HG03432 (cell line): Measurements from ENCODE around the gene UBE2L3.
A peak's percentile ranks its signal among the peaks of the same experiment; 100 is the strongest.
"Not testable (repeated sequence)": the region's sequence is repeated elsewhere in the genome, so short reads cannot be mapped to it uniquely, and the experiment has no call there.

Experiments used
- ATAC-seq: cut with Tn5 transposase; IDR thresholded peaks from one replicate; pipeline ENCODE4 v1.9.1; 2021; ENCODE audit warnings: mild to moderate bottlenecking, moderate library complexity; ENCODE audit not compliant: unreplicated experiment

Gene UBE2L3

GRCh38 chr22:21570398-21570797, 2.9 kb downstream of the UBE2L3 start:
- no peak for ATAC-seq

GRCh38 chr22:21571679-21572078, 4.2 kb downstream of the UBE2L3 start:
- ATAC-seq: no peak

GRCh38 chr22:21573293-21573734, 5.8 kb downstream of the UBE2L3 start:
- ATAC-seq: no peak

DNA sequence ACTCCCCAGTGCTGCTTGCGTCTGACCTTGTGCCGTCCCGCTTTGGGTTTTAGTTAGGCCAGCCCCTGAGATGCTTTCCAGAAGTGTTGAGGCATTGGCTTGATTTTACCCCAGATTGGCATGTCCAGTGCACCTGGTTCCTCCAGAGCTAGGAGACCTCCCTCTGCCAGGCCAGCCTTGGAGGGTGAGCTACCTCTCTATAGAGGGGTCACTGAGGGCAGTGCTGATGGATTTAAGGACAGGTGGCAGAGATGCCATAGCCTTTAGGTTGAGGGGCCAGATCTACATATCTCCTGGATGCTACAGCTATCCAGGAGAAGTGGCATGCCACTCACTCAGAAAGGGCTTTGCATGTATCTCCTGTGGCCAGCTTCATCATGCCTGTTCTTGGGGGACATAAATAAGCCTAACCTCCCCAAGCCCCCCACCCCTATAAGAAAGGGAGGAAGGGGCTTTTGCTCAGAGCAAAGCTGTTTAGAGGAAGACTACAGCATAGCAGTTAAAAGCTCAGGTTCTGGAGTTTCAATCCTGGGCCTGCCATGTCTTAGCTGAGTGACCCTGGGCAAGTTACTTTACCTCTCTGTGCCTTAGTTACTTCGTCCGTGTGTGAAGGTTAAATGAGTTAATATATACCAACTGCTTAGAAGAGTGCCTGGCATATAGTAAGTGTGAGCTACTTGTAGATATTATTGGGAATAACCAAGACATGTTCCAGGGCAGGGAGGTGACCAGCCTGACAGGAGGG, 6.4 kb downstream of the UBE2L3 start:
- ATAC-seq: no peak

DNA sequence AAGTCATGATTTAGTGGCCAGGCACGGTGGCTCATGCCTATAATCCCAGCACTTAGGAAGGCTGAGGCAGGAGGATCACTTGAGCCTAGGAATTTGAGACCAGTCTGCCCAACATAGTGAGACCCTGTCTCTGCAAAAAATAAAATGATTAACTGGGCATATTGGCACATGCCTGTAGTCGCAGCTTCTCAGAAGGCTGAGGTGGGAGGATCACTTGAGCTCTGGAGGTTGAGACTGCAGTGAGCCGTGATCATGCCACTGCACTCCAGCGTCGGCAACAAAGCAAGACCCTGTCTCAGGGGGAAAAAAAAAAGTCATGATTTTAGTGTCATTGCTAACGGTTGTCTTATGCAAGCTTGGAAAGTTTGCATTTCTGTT, 11.9 kb downstream of the UBE2L3 start:
- no peak for ATAC-seq

DNA sequence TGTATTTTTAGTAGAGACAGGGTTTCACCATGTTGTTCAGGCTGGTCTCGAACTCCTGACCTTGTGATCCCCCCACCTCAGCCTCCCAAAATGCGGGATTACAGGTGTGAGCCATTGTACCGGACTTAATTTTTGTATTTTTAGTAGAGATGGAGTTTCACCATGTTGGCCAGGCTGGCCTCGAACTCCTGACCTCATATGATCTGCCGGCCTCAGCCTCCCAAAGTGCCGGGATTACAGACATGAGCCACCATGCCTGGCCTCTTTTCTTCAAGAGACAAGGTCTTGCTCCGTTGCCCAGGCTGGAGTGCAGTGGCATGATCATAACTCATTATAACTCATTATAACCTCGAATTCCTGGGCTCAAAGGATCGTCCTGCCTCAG, 13.1 kb downstream of the UBE2L3 start:
- not testable (repeated sequence) for ATAC-seq

GRCh38 chr22:21581009-21581713, 13.6 kb downstream of the UBE2L3 start:
- not testable (repeated sequence) for ATAC-seq

GRCh38 chr22:21582801-21583740, 15.6 kb downstream of the UBE2L3 start:
- no peak for ATAC-seq

- ATAC-seq: no peak
Measured at GRCh38 chr22:21585389-21585788, 17.9 kb downstream of the UBE2L3 start.

DNA sequence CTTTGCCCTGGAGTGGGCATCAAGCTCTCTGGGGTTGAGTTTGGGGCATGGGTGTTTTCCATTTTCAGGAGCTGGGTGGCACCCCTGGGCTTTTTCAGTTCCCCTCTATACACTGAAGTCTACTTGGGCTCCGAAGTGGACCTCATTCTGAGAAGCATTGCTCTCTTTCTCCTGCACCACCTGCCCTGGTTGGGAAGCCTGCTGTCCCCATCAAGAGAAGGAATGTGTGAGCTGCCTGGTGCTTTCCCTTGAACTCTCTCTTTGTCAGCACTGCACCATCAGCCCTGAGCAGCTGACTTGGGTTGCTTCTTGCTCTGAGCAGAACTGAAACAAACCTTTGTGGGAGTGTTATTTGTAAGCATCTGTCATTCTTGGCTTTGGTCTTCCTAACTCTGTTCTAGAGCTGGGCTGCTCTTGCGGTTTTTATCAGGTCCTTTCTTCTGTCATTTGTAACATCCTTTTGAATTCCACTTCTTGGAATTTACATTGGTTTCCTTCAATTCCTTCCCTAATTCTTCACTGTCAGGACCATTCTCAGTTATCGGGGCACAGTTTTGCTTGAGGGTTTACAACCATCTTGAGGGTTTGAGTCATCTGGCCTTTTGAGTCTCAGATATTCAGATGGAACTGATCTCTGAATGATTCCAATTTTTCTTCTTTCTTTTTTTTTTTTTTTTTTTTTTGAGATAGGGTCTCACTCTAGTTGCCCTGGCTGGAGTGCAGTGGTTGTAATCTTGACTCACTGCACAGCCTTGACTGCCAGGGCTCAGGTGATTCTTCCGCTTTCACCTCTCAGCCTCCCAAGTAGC, 20.5 kb downstream of the UBE2L3 start:
- ATAC-seq: peak; percentile 85

DNA sequence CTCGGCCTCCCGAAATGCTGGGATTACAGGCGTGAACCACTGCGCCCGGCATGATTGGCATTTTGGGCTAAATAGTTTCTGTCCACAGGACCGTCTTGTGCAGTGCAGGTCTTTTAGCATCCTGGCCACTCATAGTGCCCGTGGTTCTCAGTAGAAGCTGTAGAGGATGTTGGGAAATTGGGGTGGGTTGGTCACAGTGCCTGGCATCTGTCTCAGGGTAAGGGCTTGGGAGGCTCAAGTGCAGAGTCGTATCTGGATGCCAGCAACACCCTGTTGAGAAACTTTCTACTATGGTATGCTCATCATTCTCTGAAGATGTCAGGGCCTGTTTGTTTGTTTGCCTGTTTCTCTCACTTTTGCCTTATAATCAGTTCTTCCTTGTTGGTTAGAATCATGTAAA, 21.9 kb downstream of the UBE2L3 start:
- ATAC-seq: no peak

DNA sequence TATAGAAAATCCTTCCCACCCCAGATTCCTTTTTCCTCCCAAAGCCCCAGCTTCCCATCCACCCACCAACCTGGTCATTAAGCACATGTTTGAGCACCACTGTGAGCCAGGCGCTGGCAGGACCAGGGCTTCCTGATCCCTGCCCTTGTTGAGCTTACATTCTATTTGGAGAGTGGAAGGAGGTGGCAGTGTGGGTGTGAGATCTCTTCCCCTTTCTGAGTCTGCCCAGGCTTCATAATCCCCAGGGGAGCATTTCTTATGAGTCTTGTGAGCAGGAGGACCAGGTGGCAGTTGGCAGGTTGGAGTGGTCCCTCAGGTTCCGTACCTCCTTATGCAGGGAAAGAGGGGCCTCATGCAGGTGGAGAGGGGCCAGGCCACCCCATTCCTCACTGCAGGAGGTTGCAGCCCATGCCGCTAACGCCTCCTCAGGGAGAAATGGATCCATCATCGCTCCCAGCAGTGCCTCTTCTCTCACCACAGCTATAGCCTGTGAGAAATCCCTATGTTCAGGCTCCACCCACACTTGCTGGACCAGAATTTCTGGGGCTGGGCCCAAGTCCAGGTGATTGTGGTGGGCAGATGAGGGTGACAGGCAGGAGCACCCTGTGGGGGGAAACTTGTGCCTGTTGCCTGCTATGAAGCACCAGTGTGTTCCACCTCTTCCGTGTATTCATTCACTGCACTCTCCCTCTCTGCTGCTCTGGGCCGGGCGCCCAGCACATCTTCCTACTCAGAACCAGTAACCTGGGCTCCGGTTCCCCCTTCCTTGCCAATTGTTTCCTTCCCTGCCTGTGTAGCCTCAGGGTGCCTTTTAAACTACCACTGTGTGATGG, 23.5 kb downstream of the UBE2L3 start:
- ATAC-seq: no peak

DNA sequence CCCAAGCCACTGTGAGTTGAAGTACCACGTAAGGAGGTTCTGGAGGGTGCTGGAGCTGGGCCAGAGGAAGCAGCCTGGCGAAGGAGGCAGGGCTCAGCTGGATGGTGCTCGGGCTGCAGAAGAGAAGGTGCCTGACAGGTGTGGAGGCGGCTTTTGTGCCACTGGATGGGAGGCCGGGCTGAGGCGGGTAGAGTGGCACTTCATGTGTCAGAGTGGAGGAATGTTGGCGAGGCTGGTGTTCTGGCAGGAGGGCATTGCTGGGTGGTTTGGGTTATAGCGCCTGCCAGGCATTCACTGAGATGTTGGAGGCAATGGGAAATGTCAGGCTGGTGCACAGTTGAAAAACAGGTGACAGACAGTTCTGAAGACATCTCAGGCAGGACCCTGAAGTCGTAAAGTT, 24.2 kb downstream of the UBE2L3 start:
- ATAC-seq: no peak

GRCh38 chr22:21592422-21592821, 24.9 kb downstream of the UBE2L3 start:
- ATAC-seq: no peak

DNA sequence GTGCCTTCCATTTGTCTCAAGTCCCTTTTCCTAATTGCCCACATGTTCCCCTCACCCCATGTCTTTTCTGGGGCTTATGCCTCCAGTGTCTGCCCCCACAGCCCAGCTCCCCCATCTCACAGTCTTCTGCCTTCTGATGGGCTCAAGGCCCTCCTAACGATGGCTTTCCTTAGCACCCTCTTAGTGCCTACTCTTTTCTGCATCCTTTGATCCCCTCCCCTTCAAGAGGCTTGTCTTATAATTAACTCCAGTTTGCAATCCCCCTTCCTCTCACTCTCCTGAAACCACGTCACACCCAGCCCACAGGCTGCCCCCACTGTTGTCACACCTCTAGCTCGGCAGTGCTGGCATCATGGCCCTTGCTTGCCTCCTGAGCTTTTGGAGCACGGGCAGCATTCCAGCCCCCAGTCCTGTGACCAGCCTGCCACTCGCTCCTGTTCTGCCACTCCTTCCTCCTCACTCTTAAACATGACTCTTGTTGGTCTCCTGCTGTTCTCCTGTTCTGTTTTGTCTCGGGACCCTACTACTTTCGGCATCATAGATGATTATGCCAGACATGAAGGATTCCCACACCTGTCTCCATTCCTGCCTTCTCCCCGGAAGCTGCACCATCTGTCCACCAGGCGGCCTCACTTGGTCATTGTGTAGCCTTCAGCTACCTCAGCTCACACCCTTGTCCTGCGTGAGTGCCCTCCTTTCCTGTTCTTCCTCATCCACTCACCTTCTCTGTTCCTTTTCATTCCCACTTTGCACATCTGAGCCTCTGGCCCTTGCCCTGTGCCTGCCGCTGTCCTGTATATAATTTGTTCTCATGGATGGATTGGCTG, 26.1 kb downstream of the UBE2L3 start:
- ATAC-seq: no peak

GRCh38 chr22:21594865-21595452, 27.4 kb downstream of the UBE2L3 start:
- no peak for ATAC-seq

DNA sequence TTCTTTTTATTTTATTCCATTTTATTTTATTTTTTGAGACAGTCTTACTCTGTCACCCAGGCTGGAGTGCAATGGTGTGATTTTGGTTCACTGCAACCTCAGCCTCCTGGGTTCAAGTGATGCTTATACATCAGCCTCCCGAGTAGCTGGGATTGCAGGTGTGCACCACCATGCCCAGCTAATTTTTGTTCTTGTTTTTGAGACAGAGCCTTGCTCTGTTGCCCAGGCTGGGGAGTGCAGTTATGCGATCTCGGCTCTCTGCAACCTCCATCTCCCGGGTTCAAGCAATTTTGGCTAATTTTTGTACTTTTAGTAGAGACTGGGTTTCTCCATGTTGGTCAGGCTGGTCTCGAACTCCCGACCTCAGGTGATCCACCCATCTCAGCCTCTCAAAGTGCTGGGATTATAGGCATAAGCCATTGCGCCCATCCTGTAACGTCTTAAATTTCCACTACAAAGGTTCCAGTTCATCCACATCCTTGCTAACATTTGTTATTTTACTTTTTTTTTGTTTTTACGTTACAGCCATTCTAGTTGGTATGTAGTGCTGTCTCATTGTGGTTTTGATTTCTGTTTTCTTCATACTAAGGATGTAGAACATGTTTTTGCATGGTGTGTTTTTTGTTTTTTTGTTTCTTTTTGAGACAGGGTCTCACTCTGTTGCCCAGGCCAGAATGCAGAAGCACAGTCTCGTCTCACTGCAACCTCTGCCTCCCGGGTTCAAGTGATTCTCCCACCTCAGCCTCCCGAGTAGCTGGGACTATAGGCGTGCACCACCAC, 29.0 kb downstream of the UBE2L3 start:
- ATAC-seq: not testable (repeated sequence)

DNA sequence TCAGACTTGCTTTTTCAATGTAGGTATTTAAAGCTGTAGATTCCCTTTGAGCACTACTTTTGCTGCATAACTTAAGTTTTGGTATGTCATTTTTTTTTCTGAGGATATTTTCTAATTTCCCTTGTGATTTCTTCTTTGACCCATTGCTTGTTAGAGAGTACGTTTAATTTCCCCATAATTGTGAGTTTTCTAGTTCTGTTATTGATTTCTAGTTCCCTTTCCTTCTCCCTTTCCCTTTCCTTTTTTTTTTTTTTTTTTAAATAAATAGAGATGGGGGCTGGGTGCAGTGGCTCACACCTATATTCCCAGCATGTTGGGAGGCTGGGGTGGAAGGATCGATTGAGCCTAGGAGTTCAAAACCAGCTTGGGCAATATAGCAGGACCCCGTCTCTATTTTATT, 30.8 kb downstream of the UBE2L3 start:
- no peak for ATAC-seq
